Measurements from ENCODE around the gene FAM171A2. TPM values are rescaled to one million over a fixed set of nuclear protein-coding genes. Genes with fewer than 3 reads are reported as not detected.

FAM171A2 gene
- total and polyA plus RNA-seq, 2 donors (not counting 1 experiment from before 2014, with no cell fraction given) = 0.18 to 0.69 TPM

DNA sequence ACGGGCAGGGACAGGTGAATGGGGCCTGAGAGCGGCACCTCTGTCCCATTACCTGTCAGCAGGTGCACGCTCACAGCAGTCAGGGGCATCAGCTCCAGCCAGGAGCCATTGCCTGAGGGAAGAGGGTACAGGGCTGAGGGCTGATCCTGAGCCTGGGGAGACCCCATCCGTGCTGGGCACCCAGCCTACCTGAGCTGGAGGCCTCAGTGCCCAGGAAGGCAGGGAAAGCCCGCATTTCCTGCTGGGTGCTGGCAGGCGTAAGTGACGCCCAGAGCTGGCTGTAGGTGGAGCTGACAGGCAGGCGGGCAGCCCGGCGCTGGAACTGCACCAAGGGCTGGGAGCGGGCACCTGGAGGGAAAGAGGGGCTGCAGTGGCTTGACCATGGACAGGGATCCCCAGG is 7.4 kb downstream of the FAM171A2 start:
- H3K36me3 ChIP-seq (replicated peaks in 1 of 2; ENCODE audit: control extremely low read depth in 1 of 2, control insufficient read depth in 1 of 2, extremely low read depth in 1 of 2, insufficient read depth in 2 of 2, low read length in 1 of 2) = peaks cover 0 to 19% of the 10 kb centered on the region in 2 experiments
- intact Hi-C loops (cut with micrococcal nuclease) = no loop called here
- no peak overlapping the region for H2AFZ ChIP-seq (ENCODE audit: insufficient read depth, low read depth, low read length, poor library complexity, severe bottlenecking)
- no peak overlapping the region for H3K9ac ChIP-seq (ENCODE audit: low read length)
- Mint-ChIP-seq H3K27ac (no peak overlapping the region), H3K4me3 (no peak overlapping the region), H3K4me1 (peaks cover 13% of the 10 kb centered on the region), H3K9me3 (ENCODE audit: insufficient read depth) (no peaks in the 10 kb centered on the region), H3K27me3 (peaks cover 4% of the 10 kb centered on the region)
- 88% methylated on average over 10 of the region's 11 CpGs for WGBS (ENCODE audit: insufficient coverage)
- ATAC-seq (ENCODE audit: low read depth) (no peak), DNase-seq (no peak)
- H3K9me3 ChIP-seq (ENCODE audit: control extremely low read depth in 1 of 3, control insufficient read depth in 2 of 3, insufficient read depth in 1 of 3, low read length in 2 of 3) = no peaks in the 10 kb centered on the region
- H4K20me1 ChIP-seq (ENCODE audit: control insufficient read depth, insufficient read depth, low read length, poor library complexity, severe bottlenecking) = peaks cover 16% of the 10 kb centered on the region
- no peak overlapping the region for H3K27ac ChIP-seq (ENCODE audit: low read length in 2 of 2)
- POLR2A ChIA-PET = interaction anchor here (0.7 kb wide), 2 partner anchors 9 to 245 kb away, joined by 3 to 4 read pairs; no protein-coding TSS in a partner anchor
- peaks cover 4 to 8% of the 10 kb centered on the region in 2 donors for H3K4me1 ChIP-seq (ENCODE audit: control insufficient read depth in 2 of 2, insufficient read depth in 2 of 2, low read length in 2 of 2)
- H3K4me3 ChIP-seq (ENCODE audit: control extremely low read depth in 1 of 5, extremely low read depth in 1 of 5, insufficient read depth in 1 of 5, low read depth in 2 of 5, low read length in 4 of 5) = no peak overlapping the region
- H3K27me3 ChIP-seq (replicated peaks in 1 of 4; ENCODE audit: control extremely low read depth in 1 of 4, control insufficient read depth in 3 of 4, insufficient read depth in 4 of 4, low read length in 3 of 4) = no peaks in the 10 kb centered on the region
- TF ChIP-seq, protein P1, sequence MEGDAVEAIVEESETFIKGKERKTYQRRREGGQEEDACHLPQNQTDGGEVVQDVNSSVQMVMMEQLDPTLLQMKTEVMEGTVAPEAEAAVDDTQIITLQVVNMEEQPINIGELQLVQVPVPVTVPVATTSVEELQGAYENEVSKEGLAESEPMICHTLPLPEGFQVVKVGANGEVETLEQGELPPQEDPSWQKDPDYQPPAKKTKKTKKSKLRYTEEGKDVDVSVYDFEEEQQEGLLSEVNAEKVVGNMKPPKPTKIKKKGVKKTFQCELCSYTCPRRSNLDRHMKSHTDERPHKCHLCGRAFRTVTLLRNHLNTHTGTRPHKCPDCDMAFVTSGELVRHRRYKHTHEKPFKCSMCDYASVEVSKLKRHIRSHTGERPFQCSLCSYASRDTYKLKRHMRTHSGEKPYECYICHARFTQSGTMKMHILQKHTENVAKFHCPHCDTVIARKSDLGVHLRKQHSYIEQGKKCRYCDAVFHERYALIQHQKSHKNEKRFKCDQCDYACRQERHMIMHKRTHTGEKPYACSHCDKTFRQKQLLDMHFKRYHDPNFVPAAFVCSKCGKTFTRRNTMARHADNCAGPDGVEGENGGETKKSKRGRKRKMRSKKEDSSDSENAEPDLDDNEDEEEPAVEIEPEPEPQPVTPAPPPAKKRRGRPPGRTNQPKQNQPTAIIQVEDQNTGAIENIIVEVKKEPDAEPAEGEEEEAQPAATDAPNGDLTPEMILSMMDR (IDR thresholded peaks at IDR 0.05) = no peak
- TF ChIP-seq EZH2 (IDR thresholded peaks at IDR 0.05; ENCODE audit: borderline replicate concordance, insufficient read depth, low read depth, low read length, poor library complexity, severe bottlenecking) = no peak
- no peaks in the 10 kb centered on the region for H3K79me2 ChIP-seq (ENCODE audit: control insufficient read depth, insufficient read depth, low read length)
- CTCF ChIA-PET = interaction anchor here (0.6 to 10.1 kb wide), 5 partner anchors 11 to 146 kb away, joined by 3 to 117 read pairs (median 16); partner anchors contain the start of gene SLC25A39
- H3K4me2 ChIP-seq (replicated peaks; ENCODE audit: low read depth, low read length, poor library complexity, severe bottlenecking) = no peak overlapping the region

DNA sequence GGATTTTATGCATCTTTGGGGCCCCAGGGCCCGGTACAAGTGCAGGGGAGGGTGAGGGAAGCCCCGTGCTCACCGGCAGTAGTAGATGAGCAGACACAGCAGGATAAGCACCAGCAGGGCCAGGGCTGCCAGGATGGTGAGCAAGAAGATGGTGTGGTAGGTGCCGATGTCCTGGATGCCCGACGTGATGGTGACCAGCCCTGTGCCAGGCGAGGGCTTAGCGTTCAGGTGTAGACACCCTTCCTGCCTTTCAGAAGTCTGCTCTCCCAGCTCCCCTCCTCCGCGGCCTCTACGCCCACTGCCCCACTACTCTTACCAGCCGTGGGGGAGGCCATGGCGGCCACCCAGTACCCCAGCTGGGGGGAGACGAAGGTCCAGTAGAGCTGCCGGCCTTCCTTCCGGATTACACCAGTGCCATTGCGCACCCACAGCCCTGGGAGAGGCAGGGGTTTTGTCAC is 8.0 kb downstream of the FAM171A2 start:
- TF ChIP-seq, protein P1 (IDR thresholded peaks at IDR 0.05) = no peak
- no peak for TF ChIP-seq EZH2 (IDR thresholded peaks at IDR 0.05; ENCODE audit: borderline replicate concordance, insufficient read depth, low read depth, low read length, poor library complexity, severe bottlenecking)
- H3K27ac Mint-ChIP-seq = no peak overlapping the region
- H4K20me1 ChIP-seq (ENCODE audit: control insufficient read depth, insufficient read depth, low read length, poor library complexity, severe bottlenecking) = peaks cover 20% of the 10 kb centered on the region
- H2AFZ ChIP-seq (ENCODE audit: insufficient read depth, low read depth, low read length, poor library complexity, severe bottlenecking) = no peak overlapping the region
- ATAC-seq (ENCODE audit: low read depth) (no peak), DNase-seq (no peak)
- H3K4me1 Mint-ChIP-seq = peaks cover 15% of the 10 kb centered on the region
- 79% methylated on average over 14 of the region's 17 CpGs for WGBS (ENCODE audit: insufficient coverage)
- no peak overlapping the region for H3K9ac ChIP-seq (ENCODE audit: low read length)
- H3K4me2 ChIP-seq (replicated peaks; ENCODE audit: low read depth, low read length, poor library complexity, severe bottlenecking) = no peak overlapping the region
- H3K9me3 ChIP-seq (ENCODE audit: control extremely low read depth in 1 of 3, control insufficient read depth in 2 of 3, insufficient read depth in 1 of 3, low read length in 2 of 3) = no peaks in the 10 kb centered on the region
- POLR2A ChIA-PET = no interaction called here
- H3K9me3 Mint-ChIP-seq (ENCODE audit: insufficient read depth) = no peaks in the 10 kb centered on the region
- no peaks in the 10 kb centered on the region for H3K79me2 ChIP-seq (ENCODE audit: control insufficient read depth, insufficient read depth, low read length)
- no peak overlapping the region for H3K4me3 Mint-ChIP-seq
- peaks cover 0 to 25% of the 10 kb centered on the region in 2 experiments for H3K36me3 ChIP-seq (replicated peaks in 1 of 2; ENCODE audit: control extremely low read depth in 1 of 2, control insufficient read depth in 1 of 2, extremely low read depth in 1 of 2, insufficient read depth in 2 of 2, low read length in 1 of 2)
- CTCF ChIA-PET = interaction anchor here (1.4 to 10.1 kb wide), 9 partner anchors 7 to 412 kb away, joined by 3 to 117 read pairs (median 16); partner anchors contain the start of genes FAM171A2, GRN and SLC25A39
- no peaks in the 10 kb centered on the region for H3K27me3 ChIP-seq (replicated peaks in 1 of 4; ENCODE audit: control extremely low read depth in 1 of 4, control insufficient read depth in 3 of 4, insufficient read depth in 4 of 4, low read length in 3 of 4)
- H3K27me3 Mint-ChIP-seq = peaks cover 4% of the 10 kb centered on the region
- H3K4me1 ChIP-seq (ENCODE audit: control insufficient read depth in 2 of 2, insufficient read depth in 2 of 2, low read length in 2 of 2) = peaks cover 4 to 9% of the 10 kb centered on the region in 2 donors
- no peak overlapping the region for H3K4me3 ChIP-seq (ENCODE audit: control extremely low read depth in 1 of 5, extremely low read depth in 1 of 5, insufficient read depth in 1 of 5, low read depth in 2 of 5, low read length in 4 of 5)
- no peak overlapping the region for H3K27ac ChIP-seq (ENCODE audit: low read length in 2 of 2)
- intact Hi-C loops (cut with micrococcal nuclease) = no loop called here
